Left lung (tissue), 10 donors: Measurements from ENCODE around the gene EPHA4. TPM values are rescaled to one million over a fixed set of nuclear protein-coding genes. Genes with fewer than 3 reads are reported as not detected.

ENCODE experiments used
- ATAC-seq: fragments of 200-7000 bp; cut with Tn5 transposase; one replicate; pipeline ENCODE4 v1.9.1; 2020; ENCODE audit warnings: moderate library complexity
- DNase-seq, 4 donors: peaks; one replicate each; pipeline ENCODE4 v3.0.0-alpha.2; 2013 to 2020
- H3K27ac ChIP-seq, 2 donors: fragments of 200-600 bp; sonication (generic) in 1 of 2; one replicate each; pipeline versions ENCODE4 v1.5.0 to v1.8.0; 2020 to 2021
- H3K27me3 ChIP-seq, 2 donors: fragments of 200-600 bp; sonication (generic) in 1 of 2; one replicate each; pipeline versions ENCODE4 v1.5.0 to v1.8.0; 2020 to 2021
- H3K36me3 ChIP-seq, 2 donors: fragments of 200-600 bp; sonication (generic) in 1 of 2; one replicate each; pipeline versions ENCODE4 v1.5.0 to v1.8.0; 2020 to 2021
- H3K4me1 ChIP-seq, 2 donors: fragments of 200-600 bp; one replicate each; pipeline ENCODE4 v1.8.0; 2021
- H3K4me3 ChIP-seq, 2 donors: fragments of 200-600 bp; sonication (generic) in 1 of 2; one replicate each; pipeline versions ENCODE4 v1.5.0 to v1.8.0; 2020 to 2021; ENCODE audit warnings: mild to moderate bottlenecking in 1 of 2
- H3K9me3 ChIP-seq, 2 donors: fragments of 200-600 bp; sonication (generic) in 1 of 2; one replicate each; pipeline versions ENCODE4 v1.5.0 to v1.8.0; 2020 to 2021
- CTCF ChIP-seq, 2 donors: fragments of 200-600 bp; sonication (generic) in 1 of 2; IDR thresholded peaks; one replicate each; pipeline versions ENCODE4 v1.5.0 to v1.8.0; 2021; ENCODE audit warnings: antibody characterized with exemption in 2 of 2
- intact Hi-C, 2 donors: fragments of 100-400 bp; cut with DNase I; formaldehyde crosslinking; loops; one replicate each; pipeline versions ENCODE4 v1.11.2 to v1.14.2; 2022
- polyA plus RNA-seq, 6 donors: library from polyadenylated mRNA; unstranded; fragments of 120-200 nt; gene quantifications; one replicate each; pipeline ENCODE4 v1.2.1, GENCODE V29; 2013; ENCODE audit not compliant: insufficient read length in 6 of 6
- total RNA-seq, 2 donors: library from RNA; stranded (reverse); fragmentation: NEBNext Ultra II Directional; extraction: Animal tissue kit (Norgen Biotek cat#: 25700); gene quantifications; one replicate each; pipeline ENCODE4 v1.2.1, GENCODE V29; 2021
- donor health status: DM: no; HTN: yes; CAD: no.
- donor health status: DM: no; HTN: no; CAD: no.

Gene EPHA4
- total and polyA plus RNA-seq, 8 donors: 17.7 to 41.0 (median 24.8) TPM

GRCh38 chr2:221448057-221448843 lies 123.9 kb downstream of the EPHA4 start:
- H3K27me3 ChIP-seq: no peaks in the 10 kb centered on the region
- peak; percentile 78 for ATAC-seq
- no peak for TF ChIP-seq CTCF (IDR thresholded peaks at IDR 0.05)
- H3K27ac ChIP-seq: no peak overlapping the region
- intact Hi-C loops: no loop called here
- H3K4me3 ChIP-seq: no peak overlapping the region
- no peaks in the 10 kb centered on the region for H3K36me3 ChIP-seq
- peak in 1 of 4 donors; percentile 40 for DNase-seq
- peaks cover 5 to 8% of the 10 kb centered on the region in 2 donors for H3K4me1 ChIP-seq
- H3K9me3 ChIP-seq: no peaks in the 10 kb centered on the region

GRCh38 chr2:221447310-221447709 lies 124.8 kb downstream of the EPHA4 start:
- Histone ChIP-seq H3K9me3 (no peaks in the 10 kb centered on the region), H3K4me3 (no peak overlapping the region), H3K27ac (no peak overlapping the region), H3K27me3 (no peaks in the 10 kb centered on the region), H3K36me3 (no peaks in the 10 kb centered on the region), H3K4me1 (peaks cover 8% of the 10 kb centered on the region in 2 donors)
- DNase-seq: no peak
- intact Hi-C loops: no loop called here
- ATAC-seq: no peak
- no peak for TF ChIP-seq CTCF (IDR thresholded peaks at IDR 0.05)

GRCh38 chr2:221446140-221446539 lies 126.0 kb downstream of the EPHA4 start:
- Histone ChIP-seq H3K36me3 (no peaks in the 10 kb centered on the region), H3K4me3 (no peak overlapping the region), H3K27ac (no peak overlapping the region), H3K27me3 (no peaks in the 10 kb centered on the region), H3K4me1 (peaks cover 8% of the 10 kb centered on the region in 2 donors), H3K9me3 (no peaks in the 10 kb centered on the region)
- ATAC-seq (no peak), DNase-seq (no peak)
- no peak for TF ChIP-seq CTCF (IDR thresholded peaks at IDR 0.05)
- intact Hi-C loops: no loop called here

GRCh38 chr2:221444106-221444505 lies 128.0 kb downstream of the EPHA4 start:
- Histone ChIP-seq H3K4me3 (no peak overlapping the region), H3K27me3 (no peaks in the 10 kb centered on the region), H3K27ac (peak overlapping the region in 1 of 2 donors; percentile 24), H3K36me3 (no peaks in the 10 kb centered on the region), H3K4me1 (peaks cover 8% of the 10 kb centered on the region in 2 donors), H3K9me3 (no peaks in the 10 kb centered on the region)
- DNase-seq (no peak), ATAC-seq (peak; percentile 45)
- intact Hi-C loops: no loop called here
- no peak for TF ChIP-seq CTCF (IDR thresholded peaks at IDR 0.05)

GRCh38 chr2:221443645-221444044 lies 128.5 kb downstream of the EPHA4 start:
- Histone ChIP-seq H3K27me3 (no peaks in the 10 kb centered on the region), H3K4me1 (peaks cover 8% of the 10 kb centered on the region in 2 donors), H3K9me3 (no peaks in the 10 kb centered on the region), H3K4me3 (no peak overlapping the region), H3K27ac (peak overlapping the region in 1 of 2 donors; percentile 24), H3K36me3 (no peaks in the 10 kb centered on the region)
- TF ChIP-seq CTCF (IDR thresholded peaks at IDR 0.05): no peak
- DNase-seq: no peak
- intact Hi-C loops: no loop called here
- ATAC-seq: no peak
